HCEC 1CT (cell line): Measurements from ENCODE around the gene FLOT2.
A peak's percentile ranks its signal among the peaks of the same experiment; 100 is the strongest.
"Not testable (repeated sequence)": the region's sequence is repeated elsewhere in the genome, so short reads cannot be mapped to it uniquely, and the experiment has no call there.

Experiments
- DNase-seq: peaks from one replicate; pipeline ENCODE4 v3.0.0-alpha.2; 2017

Gene FLOT2

GRCh38 chr17:28871056-28871579 is 26.4 kb downstream of the FLOT2 start:
- DNase-seq: no peak

GRCh38 chr17:28867276-28867675 is 30.3 kb downstream of the FLOT2 start:
- DNase-seq: no peak

- no peak for DNase-seq
These were observed 31.4 kb downstream of the FLOT2 start for GRCh38 chr17:28865946-28866752.

GRCh38 chr17:28864991-28865849 is 32.3 kb downstream of the FLOT2 start:
- no peak for DNase-seq

GRCh38 chr17:28863953-28864352 is 33.6 kb downstream of the FLOT2 start:
- no peak for DNase-seq

- DNase-seq: no peak
These were observed 35.0 kb downstream of the FLOT2 start for GRCh38 chr17:28862561-28862960.

GRCh38 chr17:28861393-28862203 is 35.9 kb downstream of the FLOT2 start:
- no peak for DNase-seq

GRCh38 chr17:28860363-28860808 is 37.1 kb downstream of the FLOT2 start:
- DNase-seq: no peak

- DNase-seq: no peak
These were observed 38.7 kb downstream of the FLOT2 start for GRCh38 chr17:28858801-28859355.

- no peak for DNase-seq
These were observed 39.4 kb downstream of the FLOT2 start for GRCh38 chr17:28857905-28858800.

GRCh38 chr17:28856028-28856574 is 41.4 kb downstream of the FLOT2 start:
- DNase-seq: no peak

- DNase-seq: no peak
These were observed 42.2 kb downstream of the FLOT2 start for GRCh38 chr17:28855336-28855679.

- peak; percentile 87 for DNase-seq
These were observed 42.8 kb downstream of the FLOT2 start, which contains the start of gene ERAL1 for GRCh38 chr17:28854457-28855335. ERAL1 (plus strand) TSS chr17:28855016; CDS start chr17:28855035, 19 bp downstream.

GRCh38 chr17:28853295-28853694 is 44.2 kb downstream of the FLOT2 start:
- no peak for DNase-seq

GRCh38 chr17:28849281-28849680 is 48.3 kb downstream of the FLOT2 start:
- DNase-seq: no peak

- peak; percentile 9 for DNase-seq
These were observed 48.9 kb downstream of the FLOT2 start for GRCh38 chr17:28848667-28849066.

- not testable (repeated sequence) for DNase-seq
These were observed 50.8 kb downstream of the FLOT2 start for GRCh38 chr17:28846699-28847098.

GRCh38 chr17:28846231-28846630 is 51.3 kb downstream of the FLOT2 start:
- DNase-seq: no peak

- no peak for DNase-seq
These were observed 53.8 kb downstream of the FLOT2 start for GRCh38 chr17:28843816-28844148.
